Measurements from ENCODE around the gene TRIM52.
"Not testable (repeated sequence)": the region's sequence is repeated elsewhere in the genome, so short reads cannot be mapped to it uniquely, and the experiment has no call there.

Gene TRIM52

DNA sequence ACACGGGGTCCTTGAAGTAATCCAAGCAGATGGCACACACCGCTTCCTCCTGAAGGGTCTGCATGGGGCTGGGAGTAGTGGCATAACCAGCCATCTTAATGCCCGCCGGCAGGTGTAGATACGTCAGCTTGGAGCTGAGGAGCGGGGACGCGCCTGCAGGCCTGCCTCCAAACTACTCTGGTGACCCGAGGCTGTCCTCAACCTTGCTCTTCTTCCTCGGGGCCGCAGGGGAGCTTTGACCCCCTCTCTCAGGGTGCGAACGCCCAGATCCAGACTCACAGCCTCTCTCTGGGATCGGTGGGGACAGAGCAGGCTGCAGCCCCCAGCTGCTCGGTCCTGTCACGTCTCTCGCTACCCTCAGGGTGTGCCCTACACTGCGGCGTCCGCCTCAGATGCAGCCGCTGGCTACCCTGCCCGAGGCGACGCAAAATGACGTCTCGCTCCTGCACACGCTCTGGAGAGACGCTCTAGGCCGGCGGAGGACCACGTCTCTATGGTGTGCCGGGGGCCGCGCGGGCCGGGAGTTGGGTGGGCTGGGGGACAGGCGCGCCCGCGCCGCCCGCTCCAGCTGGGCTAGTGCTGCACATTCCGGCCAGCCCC, at the start of gene TRIM52:
Gene TRIM52 (minus strand): TSS at position 424 of the 600 bp plus-strand sequence. CDS start 330 bp downstream, at position 94.
- peak; percentile 89 to 91 for ATAC-seq

- not testable (repeated sequence) for ATAC-seq
These were observed 26.4 kb upstream of the TRIM52 start for GRCh38 chr5:181287331-181287730.

- ATAC-seq, result not testable (repeated sequence)
These were observed 25.2 kb upstream of the TRIM52 start for GRCh38 chr5:181285962-181286705.

DNA sequence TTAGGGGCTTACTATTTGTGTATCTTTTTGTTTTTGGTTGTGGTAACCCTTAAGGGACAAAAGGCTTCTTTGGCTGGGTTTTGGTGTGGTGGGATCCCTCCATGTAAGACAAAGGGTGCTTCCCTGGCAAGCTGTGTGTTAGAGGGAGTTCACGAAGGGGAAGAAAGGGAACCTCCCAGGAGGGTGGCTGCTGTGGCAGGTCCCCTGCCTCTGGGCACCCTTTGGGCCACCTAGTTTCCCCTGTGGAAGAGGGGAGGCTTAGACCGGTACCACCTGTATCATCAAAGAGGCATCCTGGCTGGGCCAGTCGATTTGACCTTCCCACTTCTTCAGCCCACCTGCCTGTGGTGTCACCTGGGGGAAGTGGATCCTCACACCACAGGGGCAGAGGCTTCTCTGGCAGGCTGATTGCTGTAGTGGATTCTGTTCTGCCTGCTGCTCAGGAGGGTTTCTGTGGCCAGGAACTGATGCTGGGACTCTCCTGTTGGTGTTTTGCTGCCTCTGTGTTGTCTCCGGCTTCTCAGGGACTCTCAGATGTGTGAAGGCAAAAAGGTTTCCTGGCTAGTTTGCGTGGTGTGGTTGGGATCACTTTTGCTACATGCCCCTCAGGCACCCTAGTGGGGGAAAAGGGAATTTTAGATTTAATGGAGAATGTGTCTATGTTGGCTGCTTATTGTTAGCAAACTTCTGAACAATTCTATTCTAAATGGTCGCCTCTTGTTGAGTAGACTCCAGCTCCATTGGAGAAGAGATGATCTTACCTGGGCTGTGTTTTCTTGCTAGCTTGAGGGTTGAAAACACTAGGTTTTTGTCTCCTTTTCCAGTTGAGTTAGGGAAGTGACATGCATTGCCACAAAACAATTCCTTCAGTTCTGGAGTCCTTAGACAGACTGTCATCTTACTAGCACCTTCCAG, 23.2 kb upstream of the TRIM52 start:
- ATAC-seq, result not testable (repeated sequence)

- ATAC-seq, result no peak
These were observed 22.4 kb upstream of the TRIM52 start for GRCh38 chr5:181283347-181283746.

- ATAC-seq, result no peak
These were observed 21.9 kb upstream of the TRIM52 start for GRCh38 chr5:181282874-181283273.

DNA sequence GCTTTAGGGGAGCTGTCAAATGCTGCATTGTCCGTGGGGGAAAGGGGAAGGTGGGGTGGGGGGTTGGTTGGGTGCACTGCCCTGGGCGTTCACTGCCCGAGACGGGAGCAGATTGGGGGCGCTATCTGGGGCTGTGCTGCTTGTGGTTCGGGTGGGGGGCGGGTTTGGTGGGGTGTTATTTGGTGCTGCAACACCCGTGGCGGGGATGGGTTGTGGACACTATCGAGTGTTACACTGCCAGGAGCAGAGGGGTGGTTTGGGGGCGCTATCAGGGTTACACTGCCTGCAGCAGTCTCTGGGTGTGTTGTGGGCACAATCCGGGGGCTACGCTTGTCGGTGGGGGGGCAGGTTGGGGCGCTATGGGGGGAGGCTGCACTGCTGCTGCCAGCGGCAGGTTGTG, 21.5 kb upstream of the TRIM52 start:
- ATAC-seq, result not testable (repeated sequence)

DNA sequence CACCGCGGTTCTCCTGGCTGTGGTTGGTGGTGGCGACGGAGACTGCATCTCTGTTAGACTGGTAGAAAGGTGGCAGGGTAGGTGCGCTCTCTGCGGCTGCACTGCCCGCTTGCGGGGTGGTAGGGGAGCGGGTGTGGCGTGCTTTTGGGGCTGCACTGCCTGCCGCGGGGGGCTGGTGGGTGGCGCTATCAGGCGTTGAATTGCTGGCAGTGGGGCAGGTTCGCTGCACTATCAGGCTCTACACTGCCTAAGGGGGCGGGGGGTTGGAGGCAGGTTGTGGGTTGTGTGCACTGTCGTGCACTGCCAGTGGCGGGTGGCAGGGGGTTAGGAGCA, 21.0 kb upstream of the TRIM52 start:
- no peak for ATAC-seq

- no peak for ATAC-seq
These were observed 20.4 kb upstream of the TRIM52 start for GRCh38 chr5:181281077-181281983.

GRCh38 chr5:181280251-181280762, 19.4 kb upstream of the TRIM52 start:
- ATAC-seq, result no peak

DNA sequence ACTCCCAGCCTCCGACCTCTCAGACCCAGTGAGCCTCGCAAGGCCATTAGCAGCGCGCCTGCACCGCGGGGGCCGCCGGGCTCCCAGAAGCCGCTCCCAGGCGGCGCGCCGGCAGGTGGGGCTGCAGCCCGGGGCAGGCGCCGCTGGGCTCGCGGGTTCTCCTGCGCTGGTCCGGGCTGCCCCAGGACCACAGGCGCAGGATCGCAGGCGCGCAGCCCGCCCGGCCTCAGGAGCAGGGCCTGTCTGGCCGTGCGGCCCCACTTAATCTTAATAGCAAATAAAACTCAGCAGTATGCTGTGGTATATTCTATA, 12.4 kb upstream of the TRIM52 start:
- ATAC-seq, result not testable (repeated sequence)

- no peak for ATAC-seq
These were observed 10.1 kb upstream of the TRIM52 start for GRCh38 chr5:181271081-181271480.

DNA sequence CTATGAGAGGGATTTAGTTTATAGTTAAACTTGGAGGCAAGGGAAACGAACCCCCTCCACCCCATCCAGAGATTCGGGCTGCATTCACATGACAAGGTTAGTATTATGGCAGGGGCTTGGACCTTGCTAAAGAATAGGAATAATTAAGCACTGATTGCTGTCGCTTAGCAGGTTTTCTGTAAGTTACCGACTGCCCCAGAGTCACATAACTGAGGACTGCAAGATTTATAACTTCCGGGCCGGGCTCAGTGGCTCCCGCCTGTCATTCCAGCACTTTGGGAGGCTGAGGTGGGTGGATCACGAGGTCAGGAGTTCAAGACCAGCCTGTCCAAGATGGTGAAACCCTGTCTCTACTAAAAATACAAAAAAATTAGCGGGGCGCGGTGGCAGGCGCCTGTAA, 7.0 kb upstream of the TRIM52 start:
- ATAC-seq, result not testable (repeated sequence)

DNA sequence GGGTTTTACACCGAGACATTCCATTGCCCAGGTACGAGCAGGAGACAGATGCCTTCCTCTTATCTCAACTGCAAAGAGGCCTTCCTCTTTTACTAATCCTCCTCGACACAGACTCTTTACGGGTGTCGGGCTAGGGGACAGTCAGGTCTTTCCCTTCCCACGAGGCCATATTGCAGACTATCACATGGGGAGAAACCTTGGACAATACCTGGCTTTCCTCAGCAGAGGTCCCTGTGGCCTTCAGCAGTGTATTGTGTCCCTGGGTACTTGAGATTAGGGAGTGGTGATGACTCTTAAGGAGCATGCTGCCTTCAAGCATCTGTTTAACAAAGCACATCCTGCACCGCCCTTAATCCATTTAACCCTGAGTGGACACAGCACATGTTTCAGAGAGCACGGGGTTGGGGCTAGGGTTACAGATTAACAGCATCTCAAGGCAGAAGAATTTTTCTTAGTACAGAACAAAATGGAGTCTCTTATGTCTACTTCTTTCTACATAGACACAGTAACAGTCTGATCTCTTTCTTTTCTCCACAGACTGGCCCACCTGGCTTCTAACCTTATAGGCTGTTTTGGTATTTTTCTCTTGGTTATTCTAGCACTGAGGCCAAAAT, 6.5 kb upstream of the TRIM52 start:
- not testable (repeated sequence) for ATAC-seq

- no peak for ATAC-seq
These were observed 4.2 kb upstream of the TRIM52 start for GRCh38 chr5:181265092-181265671.

DNA sequence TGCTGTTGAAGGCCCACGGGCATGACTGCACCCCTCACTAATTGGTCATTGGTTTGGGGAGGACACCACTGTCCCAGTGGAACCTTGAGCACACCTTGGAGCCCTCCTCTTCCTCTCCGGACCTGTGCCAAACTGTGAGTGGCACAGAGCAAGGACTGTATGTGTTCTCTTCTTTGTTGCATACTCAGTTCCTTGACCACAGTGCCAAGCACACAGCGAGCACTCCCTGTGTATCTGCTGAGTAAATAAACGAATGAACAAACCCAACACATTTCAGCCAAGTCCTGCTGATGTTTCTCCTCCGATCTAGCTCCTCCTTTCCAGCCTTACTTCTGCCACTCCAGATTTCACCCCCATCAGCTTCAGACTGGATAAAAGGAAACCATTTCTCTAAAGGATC, 2.7 kb upstream of the TRIM52 start:
- no peak for ATAC-seq

DNA sequence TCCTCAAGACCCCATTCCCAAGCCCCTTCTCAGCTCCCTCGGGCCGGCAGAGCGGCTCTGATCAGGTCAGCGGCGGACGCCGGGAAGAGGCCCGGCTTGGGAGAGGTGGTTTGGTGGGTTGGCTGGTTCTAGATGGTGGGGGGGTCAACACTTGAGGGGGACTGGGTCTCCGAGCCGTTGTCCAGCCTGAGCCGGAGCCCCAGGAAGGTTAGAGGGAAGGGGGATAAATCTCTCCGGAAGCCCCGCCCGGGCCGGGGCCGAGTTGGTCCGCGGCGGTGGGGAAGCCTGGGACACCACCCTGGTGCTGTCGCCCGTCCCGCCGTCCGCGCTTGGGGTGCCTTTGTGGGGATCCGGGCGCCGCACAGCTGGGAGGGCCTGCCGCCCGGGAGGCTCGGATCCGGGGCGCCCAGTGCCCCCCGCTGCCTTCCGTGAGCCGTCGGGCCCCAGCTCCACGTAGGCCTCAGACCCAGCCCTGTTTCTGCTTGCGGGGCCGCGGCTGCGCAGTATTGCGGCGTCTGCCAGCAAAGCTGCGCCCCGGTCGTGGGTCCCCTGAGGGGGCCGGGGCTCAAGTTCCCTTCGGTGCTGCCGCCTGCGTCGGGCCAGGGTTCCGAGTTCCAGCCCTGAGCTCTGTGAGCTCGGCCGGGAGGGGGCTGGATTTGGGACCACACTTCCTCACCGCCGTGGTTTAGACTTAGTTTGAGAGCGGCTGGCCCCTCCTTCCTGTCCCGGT, 542 bp upstream of the TRIM52 start:
- ATAC-seq, result peak; percentile 66 to 67

DNA sequence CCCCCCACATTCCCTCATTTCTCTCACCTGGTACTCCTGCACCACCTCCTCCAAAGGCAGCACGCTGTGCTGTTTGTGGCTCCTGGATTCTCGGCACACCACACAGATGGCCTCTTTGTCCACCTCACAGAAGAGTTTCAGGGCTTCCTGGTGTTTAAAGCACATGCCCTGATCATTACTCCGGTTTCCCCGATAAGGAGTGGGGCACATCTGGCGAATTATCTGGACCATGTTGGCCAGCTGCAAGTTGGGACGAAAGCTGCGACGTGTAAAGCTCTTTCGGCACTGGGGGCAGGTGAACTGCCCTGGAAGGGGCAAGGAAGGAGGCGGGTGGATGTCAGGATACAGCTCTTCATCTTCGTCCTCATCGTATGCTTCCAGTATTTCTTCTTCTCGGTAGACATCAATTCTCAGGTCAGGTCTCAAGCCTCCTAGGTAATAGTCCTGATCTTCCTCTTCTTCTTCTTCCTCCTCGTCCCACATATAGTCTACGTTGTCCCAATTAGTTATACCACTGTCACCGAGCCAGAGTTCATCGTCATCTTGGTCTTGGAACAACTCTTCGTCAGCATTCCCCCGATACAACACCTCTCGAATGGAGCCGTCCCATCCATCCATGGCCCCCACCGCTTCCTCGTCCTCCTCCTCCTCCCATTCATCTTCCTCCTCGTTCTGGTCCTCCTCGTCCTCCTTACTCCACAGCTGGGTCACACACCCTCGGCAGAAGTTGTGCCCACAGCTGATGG, 796 bp downstream of the TRIM52 start:
- no peak for ATAC-seq

- no peak for ATAC-seq
These were observed 1.7 kb downstream of the TRIM52 start for GRCh38 chr5:181259283-181259682.

DNA sequence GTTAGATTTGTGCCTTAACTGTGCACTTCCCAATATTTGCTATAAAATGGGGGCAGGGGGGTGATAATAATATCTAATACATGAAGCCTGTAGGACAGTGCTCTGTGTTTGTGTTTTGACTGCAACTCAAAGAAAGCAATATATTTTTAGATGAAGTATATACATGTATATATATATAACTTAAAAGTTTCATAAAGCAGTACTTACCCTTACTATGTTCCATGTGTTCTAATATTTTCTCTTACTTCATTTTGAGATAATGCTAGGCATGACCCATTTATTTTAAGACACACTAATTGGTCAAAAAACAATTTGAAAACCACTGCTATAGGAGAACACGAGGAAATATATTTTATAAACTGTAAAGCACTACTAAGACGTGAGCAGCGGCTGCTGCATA, 2.4 kb downstream of the TRIM52 start:
- no peak for ATAC-seq
